Upper lobe of right lung (tissue), 1 donor: ENCODE data around the gene MRTFB. TPM values are rescaled to one million over a fixed set of nuclear protein-coding genes. Genes with fewer than 3 reads are reported as not detected.

ENCODE experiments used
- ATAC-seq: fragments of 200-7000 bp; cut with Tn5 transposase; one replicate; pipeline ENCODE4 v1.9.1; 2020; ENCODE audit warnings: mild to moderate bottlenecking, moderate library complexity
- DNase-seq: peaks from one replicate; pipeline ENCODE4 v3.0.0-alpha.2; 2020
- H3K27ac ChIP-seq: fragments of 200-600 bp; one replicate; pipeline ENCODE4 v1.8.0; 2022
- H3K27me3 ChIP-seq: fragments of 200-600 bp; one replicate; pipeline ENCODE4 v1.8.0; 2022; ENCODE audit warnings: mild to moderate bottlenecking
- H3K36me3 ChIP-seq: fragments of 200-600 bp; one replicate; pipeline ENCODE4 v1.8.0; 2022
- H3K4me1 ChIP-seq: fragments of 200-600 bp; one replicate; pipeline ENCODE4 v1.8.0; 2022
- H3K4me3 ChIP-seq: fragments of 200-600 bp; one replicate; pipeline ENCODE4 v1.8.0; 2022; ENCODE audit warnings: mild to moderate bottlenecking
- H3K9me3 ChIP-seq: fragments of 200-600 bp; one replicate; pipeline ENCODE4 v1.8.0; 2022
- intact Hi-C: fragments of 100-400 bp; cut with DNase I; formaldehyde crosslinking; loops from one replicate; pipeline ENCODE4 v1.11.0; 2022
- total RNA-seq: library from RNA; stranded (reverse); fragmentation: NEBNext Ultra II Directional; extraction: Animal tissue kit (Norgen Biotek cat#: 25700); gene quantifications from one replicate; pipeline ENCODE4 v1.2.1, GENCODE V29; 2021
- TF ChIP-seq, protein P1 (sequence below): fragments of 200-600 bp; IDR thresholded peaks from one replicate; pipeline ENCODE4 v1.8.0; 2022; ENCODE audit warnings: antibody characterized with exemption
- donor health status: DM: no; HTN: yes; CAD: no; lungs with severe emphysema.

MRTFB gene
- total RNA-seq, 1 donor from 2014 or later = 54.7 TPM

DNA sequence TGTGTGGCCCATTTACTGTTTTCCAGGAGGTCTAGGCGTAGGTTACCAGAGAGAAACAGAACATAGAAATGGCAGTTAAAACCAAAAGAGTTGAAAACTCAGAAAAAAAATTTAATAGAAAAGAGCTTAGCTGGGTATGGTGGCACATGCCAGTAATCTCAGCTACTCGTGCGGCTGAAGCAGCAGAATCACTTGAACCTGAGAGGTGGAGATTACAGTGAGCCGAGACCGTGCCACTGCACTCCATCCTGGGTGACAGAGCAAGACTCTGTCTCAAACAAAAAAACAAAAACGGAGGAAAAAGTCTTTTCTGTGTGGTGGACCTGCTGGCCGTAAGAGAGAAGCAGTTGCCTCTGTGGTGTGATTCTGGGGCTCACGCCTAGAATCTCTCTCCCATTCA lies 35.8 kb downstream of the MRTFB start:
- no peaks in the 10 kb centered on the region for H3K36me3 ChIP-seq
- no peak overlapping the region for H3K27ac ChIP-seq
- peaks cover 57% of the 10 kb centered on the region for H3K4me1 ChIP-seq
- ATAC-seq (no peak), DNase-seq (no peak)
- TF ChIP-seq, protein P1, sequence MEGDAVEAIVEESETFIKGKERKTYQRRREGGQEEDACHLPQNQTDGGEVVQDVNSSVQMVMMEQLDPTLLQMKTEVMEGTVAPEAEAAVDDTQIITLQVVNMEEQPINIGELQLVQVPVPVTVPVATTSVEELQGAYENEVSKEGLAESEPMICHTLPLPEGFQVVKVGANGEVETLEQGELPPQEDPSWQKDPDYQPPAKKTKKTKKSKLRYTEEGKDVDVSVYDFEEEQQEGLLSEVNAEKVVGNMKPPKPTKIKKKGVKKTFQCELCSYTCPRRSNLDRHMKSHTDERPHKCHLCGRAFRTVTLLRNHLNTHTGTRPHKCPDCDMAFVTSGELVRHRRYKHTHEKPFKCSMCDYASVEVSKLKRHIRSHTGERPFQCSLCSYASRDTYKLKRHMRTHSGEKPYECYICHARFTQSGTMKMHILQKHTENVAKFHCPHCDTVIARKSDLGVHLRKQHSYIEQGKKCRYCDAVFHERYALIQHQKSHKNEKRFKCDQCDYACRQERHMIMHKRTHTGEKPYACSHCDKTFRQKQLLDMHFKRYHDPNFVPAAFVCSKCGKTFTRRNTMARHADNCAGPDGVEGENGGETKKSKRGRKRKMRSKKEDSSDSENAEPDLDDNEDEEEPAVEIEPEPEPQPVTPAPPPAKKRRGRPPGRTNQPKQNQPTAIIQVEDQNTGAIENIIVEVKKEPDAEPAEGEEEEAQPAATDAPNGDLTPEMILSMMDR = no peak
- H3K4me3 ChIP-seq = no peak overlapping the region
- H3K9me3 ChIP-seq = no peaks in the 10 kb centered on the region
- H3K27me3 ChIP-seq = no peaks in the 10 kb centered on the region
- intact Hi-C loops = no loop called here

DNA sequence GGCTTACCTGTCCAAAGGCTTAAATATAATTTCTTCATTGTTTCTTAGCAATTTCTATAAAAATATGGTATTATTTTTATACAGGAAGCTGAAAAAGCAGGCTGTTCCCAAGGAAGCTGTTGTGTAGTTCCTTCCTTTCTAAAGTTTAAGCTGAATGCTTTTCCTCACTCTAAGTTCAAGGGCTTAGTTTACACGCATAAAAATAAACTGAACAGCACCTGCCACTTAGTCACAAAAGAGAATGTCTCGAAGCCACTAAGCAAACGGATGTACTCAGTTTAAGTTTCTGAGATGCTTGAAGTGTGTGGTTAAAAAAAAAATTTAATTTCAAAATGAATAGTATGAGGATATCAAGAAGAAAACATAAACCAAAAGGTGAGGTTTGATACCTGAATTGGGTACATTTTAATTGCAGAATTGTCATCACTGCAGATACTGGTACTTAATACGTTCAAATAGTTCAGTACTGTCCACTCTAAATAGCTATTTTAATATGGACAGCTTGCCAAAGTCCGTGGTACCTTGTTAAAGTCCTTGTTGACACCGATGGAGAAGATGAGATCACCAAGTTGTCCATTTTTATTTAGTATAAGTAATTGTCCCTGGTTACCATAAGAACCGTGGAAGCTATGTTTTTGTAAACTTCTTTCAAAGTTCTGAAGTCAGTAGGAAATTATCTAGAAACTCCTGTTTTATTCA lies 38.1 kb downstream of the MRTFB start:
- no peak for DNase-seq
- Histone ChIP-seq H3K4me3 (no peak overlapping the region), H3K4me1 (peaks cover 47% of the 10 kb centered on the region), H3K27ac (no peak overlapping the region), H3K9me3 (no peaks in the 10 kb centered on the region), H3K27me3 (no peaks in the 10 kb centered on the region), H3K36me3 (no peaks in the 10 kb centered on the region)
- ATAC-seq = peak; percentile 45
- TF ChIP-seq, protein P1 = no peak
- intact Hi-C loops = no loop called here

GRCh38 chr16:14109782-14110727 lies 38.9 kb downstream of the MRTFB start:
- H3K27ac ChIP-seq = no peak overlapping the region
- no peak overlapping the region for H3K4me3 ChIP-seq
- intact Hi-C loops = no loop called here
- H3K36me3 ChIP-seq = no peaks in the 10 kb centered on the region
- TF ChIP-seq, protein P1 = no peak
- H3K9me3 ChIP-seq = no peaks in the 10 kb centered on the region
- DNase-seq (no peak), ATAC-seq (no peak)
- H3K4me1 ChIP-seq = peaks cover 46% of the 10 kb centered on the region
- H3K27me3 ChIP-seq = no peaks in the 10 kb centered on the region

- Histone ChIP-seq H3K36me3 (no peaks in the 10 kb centered on the region), H3K27me3 (no peaks in the 10 kb centered on the region), H3K9me3 (no peaks in the 10 kb centered on the region), H3K4me1 (peaks cover 45% of the 10 kb centered on the region), H3K4me3 (no peak overlapping the region), H3K27ac (no peak overlapping the region)
- DNase-seq = no peak
- ATAC-seq = no peak
- TF ChIP-seq, protein P1 = no peak
- intact Hi-C loops = no loop called here
These were observed 39.7 kb downstream of the MRTFB start for GRCh38 chr16:14110728-14111251.

DNA sequence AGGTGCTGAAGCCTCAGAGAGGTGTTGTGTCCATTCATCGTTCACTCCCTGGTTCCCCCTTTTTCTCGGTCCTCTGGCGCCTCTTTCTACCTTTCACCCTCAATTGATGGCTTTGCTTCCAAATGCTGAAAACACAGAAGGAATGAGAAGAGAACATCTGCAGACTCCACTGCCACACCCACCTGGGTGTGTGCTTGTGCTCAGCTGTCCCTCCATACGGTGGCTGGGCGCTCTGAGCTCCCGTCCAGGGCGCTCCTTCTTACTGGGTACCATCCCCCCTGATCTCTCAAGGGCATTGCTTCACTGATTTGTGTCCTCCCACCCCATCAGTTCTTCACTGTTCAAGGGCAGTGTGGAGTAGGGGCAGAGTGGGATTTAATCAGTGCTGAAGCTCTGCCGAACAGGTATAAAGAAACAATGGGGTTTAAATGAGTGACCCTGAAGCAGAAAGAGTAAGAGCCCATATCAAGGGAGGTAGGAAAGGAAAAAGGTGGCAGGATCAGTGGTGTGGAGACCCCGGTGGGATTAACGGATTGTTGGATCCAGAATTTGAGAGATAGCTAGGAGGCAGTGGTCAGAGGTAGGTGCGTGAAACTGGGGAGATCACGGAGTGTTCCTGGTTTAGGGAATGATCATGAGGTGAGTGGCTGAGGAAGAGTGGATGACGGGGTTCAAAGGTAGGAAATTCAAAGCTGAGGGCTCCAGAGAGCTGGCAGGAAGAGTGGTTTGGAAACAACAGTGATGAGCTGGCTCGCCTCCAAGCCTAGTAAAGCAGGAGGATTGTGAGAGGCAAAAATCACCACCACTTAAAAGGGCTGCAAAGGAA lies 40.8 kb downstream of the MRTFB start:
- peaks cover 33% of the 10 kb centered on the region for H3K4me1 ChIP-seq
- H3K27ac ChIP-seq = no peak overlapping the region
- no peak overlapping the region for H3K4me3 ChIP-seq
- H3K27me3 ChIP-seq = no peaks in the 10 kb centered on the region
- DNase-seq = no peak
- no peak for ATAC-seq
- intact Hi-C loops = no loop called here
- TF ChIP-seq, protein P1 = no peak
- no peaks in the 10 kb centered on the region for H3K9me3 ChIP-seq
- no peaks in the 10 kb centered on the region for H3K36me3 ChIP-seq
